ENCODE measurements around the gene DIAPH2.

- TF ChIP-seq ZBTB49 (tag by site-specific recombination; IDR thresholded peaks at IDR 0.05; ENCODE audit: low read depth) (no peak), ZBTB7A (tag by site-specific recombination; IDR thresholded peaks at IDR 0.05; ENCODE audit: low read depth) (no peak), ZNF785 (tag by site-specific recombination; IDR thresholded peaks at IDR 0.05) (no peak), CTCF (tag by site-specific recombination; IDR thresholded peaks at IDR 0.05) (no peak), FEZF1 (tag by site-specific recombination; IDR thresholded peaks at IDR 0.05) (no peak), ZBTB26 (tag by site-specific recombination; optimal IDR thresholded peaks at IDR 0.05) (no peak), ZBTB11 (tag by site-specific recombination; conservative IDR thresholded peaks at IDR 0.05; ENCODE audit: low read depth) (no peak)
Measured at GRCh38 chrX:96719161-96719875, 34.7 kb downstream of the DIAPH2 start.

Measured in HEK293 (cell line).